Measurements from ENCODE around the gene NF1.
"Not testable (repeated sequence)": the region's sequence is repeated elsewhere in the genome, so short reads cannot be mapped to it uniquely, and the experiment has no call there.

NF1 gene

DNA sequence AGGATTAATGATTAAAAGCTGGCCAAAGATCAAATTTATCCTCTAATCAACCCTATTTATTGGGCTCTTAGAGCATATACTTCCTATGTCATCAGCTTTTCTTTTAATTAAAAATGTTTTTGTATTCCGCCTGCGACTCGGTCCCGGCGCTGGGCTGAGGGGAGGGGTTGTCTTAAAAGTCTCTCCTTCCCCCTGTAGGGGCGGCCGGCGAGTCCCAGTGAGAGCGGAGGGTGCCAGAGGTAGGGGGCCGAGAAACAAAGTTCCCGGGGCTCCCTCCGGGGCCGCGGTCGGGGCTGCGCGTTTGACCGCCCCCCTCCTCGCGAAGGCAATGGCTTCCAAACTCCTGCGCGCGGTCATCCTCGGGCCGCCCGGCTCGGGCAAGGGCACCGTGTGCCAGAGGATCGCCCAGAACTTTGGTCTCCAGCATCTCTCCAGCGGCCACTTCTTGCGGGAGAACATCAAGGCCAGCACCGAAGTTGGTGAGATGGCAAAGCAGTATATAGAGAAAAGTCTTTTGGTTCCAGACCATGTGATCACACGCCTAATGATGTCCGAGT lies 250.5 kb downstream of the NF1 start:
- not testable (repeated sequence) for DNase-seq

DNA sequence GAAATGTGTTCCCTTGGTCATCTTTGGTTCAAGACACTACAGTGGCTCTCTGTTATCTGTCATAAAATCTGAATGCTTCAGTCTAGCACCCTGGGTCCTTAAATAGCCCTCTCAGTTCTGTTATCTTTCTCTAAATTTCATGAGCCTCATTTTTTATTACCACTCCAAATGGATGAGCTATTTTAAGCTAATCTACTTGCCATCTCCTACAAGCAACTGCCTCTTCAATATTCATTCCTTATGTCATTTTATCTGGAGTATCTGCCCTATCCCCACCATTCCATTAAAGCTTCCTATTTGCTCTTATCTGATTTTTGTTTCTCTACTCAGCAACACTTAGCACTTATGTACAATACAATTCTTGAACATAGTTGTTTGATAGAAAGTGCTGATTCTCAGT lies 254.7 kb downstream of the NF1 start:
- DNase-seq = no peak

DNA sequence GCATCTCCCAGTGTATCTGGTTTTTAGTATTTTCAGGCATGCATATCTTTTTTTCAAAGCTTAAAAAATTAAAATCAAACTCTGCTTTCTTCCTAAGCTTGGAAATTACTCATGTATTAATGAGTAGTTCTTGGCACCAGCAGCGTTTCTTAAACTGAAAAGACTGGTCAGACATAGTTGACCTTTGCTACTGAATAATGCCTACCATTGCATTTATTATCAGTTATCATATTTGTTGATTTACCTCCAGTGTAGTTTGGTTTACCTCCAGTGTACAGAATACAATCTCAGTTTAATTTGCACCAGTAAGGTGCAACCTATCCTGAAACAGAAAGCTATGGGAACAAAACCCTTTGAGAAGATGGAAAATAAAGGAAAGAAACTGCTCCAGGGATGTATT lies 261.2 kb downstream of the NF1 start:
- no peak for DNase-seq

DNA sequence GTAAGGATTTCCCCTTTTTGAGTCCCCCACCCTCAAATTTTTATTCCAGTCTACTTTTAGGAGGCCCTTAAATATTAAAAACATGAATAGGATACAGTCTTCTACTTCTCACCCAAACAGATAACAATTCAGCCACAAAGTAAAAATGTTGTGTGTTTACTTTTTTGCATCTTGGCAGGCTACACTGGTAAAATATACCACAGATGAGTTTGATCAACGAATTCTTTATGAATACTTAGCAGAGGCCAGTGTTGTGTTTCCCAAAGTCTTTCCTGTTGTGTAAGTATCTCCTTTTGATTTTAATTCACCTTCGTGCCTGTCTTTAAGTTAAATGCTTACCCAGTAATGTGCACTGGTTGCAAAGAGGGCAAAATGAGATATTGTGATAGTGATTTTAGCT lies 262.3 kb downstream of the NF1 start:
- DNase-seq = no peak

DNA sequence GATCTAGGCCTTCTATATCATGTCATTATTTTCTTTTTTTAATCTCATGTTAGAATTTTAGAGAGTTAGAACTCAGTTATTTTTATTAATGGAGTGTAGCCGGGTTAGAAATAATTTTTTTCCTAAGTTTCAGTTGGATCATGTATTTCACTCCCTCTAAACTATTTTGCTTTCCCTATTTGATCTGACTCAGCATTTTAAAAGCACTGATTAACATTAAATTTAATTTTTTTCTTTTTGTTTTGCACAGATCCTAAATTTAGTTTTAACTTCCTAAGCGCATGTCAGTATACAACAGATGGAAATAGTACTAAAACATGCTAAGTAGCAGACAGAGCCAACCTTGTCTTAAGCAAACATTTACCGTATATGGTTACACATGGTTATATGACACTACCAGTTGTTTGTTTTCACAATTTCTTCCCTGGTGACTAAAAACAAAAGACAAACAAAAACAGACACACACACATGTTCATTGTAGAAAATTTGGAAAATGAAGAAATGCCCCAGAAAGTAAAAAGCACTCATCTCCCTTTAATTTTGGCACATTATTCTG lies 263.1 kb downstream of the NF1 start:
- DNase-seq = no peak

DNA sequence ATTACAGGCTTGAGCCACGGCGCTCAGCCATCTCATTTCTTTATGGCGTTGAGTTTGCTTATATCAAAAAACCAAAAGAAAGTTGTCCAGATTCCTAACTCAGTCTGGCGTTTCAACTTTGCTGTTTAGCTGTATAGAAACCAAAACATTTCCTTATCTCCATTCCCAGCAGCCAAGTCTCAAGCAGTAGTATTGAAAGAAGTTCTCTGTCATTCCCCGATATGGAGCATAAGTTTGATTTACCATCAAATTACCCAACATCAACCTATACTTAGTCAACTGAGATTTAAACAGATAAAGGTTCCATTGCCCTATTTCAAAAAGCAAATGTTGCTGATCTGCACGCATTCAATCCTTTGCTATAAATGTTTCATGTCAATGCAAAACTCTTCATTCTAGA lies 269.2 kb downstream of the NF1 start:
- DNase-seq = no peak

DNA sequence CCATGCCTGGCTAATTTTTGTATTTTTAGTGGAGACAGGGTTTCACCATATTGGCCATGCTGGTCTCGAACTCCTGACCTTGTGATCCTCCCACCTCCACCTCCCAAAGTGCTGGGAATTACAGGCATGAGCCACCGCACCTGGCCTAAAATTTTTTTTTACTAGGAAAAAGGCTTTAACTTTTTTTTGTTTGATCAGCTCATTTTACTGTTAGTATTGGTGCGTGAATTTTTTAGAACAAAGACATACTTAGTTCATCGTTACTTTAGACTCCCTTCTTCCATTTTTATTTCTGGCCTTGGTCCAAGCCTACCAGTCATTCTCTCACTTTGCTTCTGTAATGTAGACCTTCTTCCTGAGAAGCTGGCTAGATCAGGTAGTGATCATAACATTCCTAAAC lies 271.3 kb downstream of the NF1 start:
- DNase-seq = no peak

DNA sequence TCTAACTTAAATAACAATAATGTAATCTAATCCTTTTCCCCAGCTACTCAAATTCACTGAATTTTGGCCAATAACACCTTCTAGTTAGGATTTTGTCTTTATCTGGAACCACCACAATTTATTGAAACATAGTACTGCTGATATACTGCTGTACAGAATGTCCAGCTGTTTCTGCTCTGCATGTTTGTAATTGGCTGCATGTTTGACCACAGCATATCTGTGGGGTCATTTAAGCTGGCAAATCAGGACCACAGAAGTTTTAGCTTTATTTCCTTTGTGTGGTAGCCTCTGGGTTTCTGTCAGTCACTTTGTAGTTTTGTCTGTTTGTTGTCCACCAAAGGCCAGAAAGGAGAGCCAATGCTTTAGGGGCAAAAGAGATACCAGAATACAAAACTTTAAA lies 274.5 kb downstream of the NF1 start:
- no peak for DNase-seq

DNA sequence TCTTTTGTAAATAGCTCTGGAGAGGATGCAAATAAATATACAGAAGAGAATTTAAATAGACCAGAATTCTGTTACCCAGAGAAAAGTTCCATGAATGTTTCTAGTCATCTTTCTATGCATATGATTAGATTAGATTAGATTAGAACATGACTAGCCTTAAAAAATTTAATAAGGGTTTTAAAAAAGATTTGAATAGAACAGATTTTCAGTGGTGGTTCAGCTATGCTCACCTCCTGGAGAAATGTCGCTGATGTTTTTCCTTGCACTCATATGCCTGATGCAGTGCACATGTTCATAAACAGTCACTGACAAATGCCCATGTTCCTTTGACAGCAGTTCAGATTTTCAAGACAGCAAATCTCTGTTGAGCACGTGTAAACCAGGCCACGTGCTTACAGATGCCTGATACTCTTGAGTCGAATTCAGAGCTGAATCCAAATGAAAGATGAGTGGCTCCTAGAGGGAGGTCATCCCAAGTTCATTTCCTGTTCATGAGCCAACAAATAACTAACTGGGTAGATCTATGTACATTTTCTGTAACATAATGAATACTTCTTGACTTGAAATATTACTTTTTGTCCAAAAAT lies 276.8 kb downstream of the NF1 start:
- DNase-seq = no peak

DNA sequence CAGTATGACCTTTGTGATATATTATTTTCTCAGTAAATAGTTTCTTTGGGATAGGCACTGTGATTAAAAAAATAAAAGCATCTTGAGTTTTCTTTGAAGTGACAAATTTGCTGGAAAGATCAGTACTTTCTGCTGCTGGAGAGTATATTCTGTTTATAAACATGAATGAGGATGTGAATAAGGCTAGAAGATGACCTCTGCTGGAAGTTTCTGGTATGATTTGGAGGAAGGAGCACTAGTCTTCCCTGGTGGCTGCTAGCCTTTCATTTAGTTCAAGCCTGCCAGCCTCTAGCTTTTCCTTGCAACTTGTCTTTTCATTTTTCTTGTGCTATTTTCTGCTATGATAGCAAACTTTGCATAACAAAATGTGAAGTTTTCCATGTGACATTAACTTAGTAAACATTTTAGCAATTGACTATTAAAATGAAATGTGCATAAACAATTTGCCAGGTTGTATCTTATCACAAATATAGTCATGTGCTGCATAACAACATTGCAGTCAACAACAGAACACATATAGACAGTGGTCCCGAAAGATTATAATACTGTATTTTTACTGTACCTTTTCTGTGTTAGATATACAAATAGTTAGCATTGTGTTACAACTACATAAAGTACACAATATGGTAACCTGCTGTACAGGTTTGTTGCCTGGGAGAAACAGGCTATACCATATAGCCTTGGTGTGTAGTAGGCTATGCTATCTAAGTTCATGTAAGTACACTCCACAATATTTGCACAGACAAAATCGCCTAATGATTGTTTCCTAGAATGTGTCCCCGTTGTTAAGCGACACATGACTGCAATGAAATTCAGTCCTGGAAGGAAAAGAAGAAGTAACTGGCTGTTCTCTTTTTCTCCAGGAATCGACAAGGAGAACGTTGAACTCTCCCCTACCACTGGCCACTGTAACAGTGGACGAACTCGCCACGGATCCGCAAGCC lies 278.6 kb downstream of the NF1 start:
- DNase-seq = no peak

DNA sequence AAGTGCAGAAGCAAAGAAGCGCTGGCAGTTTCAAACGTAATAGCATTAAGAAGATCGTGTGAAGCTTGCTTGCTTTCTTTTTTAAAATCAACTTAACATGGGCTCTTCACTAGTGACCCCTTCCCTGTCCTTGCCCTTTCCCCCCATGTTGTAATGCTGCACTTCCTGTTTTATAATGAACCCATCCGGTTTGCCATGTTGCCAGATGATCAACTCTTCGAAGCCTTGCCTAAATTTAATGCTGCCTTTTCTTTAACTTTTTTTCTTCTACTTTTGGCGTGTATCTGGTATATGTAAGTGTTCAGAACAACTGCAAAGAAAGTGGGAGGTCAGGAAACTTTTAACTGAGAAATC lies 279.3 kb downstream of the NF1 start:
- DNase-seq = no peak

DNA sequence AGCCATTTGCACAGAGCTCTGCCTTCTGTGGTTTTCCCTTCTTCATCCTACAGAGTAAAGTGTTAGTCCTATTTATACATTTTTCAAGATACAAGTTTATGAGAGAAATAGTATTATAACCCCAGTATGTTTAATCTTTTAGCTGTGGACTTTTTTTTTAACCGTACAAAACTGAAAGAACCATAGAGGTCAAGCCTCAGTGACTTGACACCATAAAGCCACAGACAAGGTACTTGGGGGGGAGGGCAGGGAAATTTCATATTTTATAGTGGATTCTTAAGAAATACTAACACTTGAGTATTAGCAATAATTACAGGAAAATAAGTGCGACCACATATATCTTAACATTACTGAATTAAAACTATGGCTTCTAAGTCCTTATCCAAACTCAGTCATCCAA lies 279.7 kb downstream of the NF1 start:
- DNase-seq = no peak

DNA sequence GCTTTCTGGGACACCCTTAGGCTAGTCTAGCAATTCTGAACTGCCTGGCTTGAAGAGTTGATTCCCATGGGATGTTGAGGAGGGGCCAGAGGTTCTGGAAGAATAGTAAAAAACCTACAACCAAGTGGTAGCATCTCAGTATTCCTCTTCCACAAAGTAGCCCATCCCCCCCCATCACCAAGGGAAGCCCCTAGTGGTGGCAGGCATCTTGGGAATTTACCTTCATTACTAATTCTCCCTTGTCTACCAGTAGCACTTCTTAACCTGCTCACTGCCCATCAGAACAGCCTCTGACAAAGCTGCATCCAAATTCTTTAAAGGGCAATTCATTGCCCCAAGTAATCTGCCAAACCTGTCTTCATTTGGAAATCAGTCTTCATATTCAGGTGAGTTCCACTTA lies 283.9 kb downstream of the NF1 start:
- DNase-seq = no peak

DNA sequence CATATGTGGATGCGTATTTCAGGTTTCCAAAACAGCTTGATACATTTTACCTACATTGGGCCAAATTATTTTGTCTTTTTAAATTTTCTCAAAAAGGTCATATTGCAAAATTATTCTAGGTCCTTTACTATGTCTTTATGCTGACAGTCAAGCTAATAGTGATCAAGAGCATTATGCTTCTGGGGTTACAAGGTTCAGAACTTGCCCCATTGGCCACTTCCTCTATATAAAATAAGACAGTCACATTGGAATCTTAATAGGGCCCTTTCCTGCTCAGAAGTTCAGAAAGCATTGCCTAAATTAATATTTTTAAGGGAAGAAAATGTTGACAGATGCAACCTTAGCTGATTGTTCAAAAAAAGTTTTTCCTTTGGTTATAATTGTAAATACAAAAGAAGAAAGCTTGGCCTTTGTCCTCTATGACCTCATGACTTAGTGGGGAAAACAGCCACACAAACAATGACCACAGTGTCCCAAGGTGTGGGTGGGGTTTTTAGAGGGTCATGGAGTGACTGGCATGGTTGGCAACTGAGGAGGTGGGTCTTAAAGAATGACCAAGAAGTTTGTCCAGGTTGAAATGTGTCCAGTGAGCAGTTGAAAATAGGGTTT lies 284.9 kb downstream of the NF1 start:
- no peak for DNase-seq

DNA sequence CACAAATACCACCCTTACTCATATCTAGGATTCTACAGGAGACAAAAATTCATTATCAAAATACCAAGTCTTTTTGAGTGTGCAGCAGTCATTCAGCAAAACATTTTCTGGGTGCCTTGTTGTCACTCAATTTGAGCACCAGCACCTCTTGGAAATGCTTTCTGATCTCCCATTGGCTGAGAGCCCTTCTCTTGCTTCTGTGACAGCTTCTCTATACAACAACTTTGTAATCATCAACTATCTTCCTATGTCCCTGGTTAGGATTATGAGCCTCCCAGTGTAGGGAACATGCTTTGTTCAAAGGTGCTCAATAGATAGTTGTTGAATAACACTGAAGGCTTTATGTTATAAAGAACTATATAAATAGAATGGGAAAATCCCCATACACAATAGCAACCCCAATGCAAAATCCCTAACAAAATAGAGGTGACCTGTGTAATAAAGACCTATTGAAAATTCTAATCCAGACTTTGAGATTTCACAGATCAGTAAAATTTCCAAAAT lies 286.4 kb downstream of the NF1 start:
- DNase-seq = no peak

DNA sequence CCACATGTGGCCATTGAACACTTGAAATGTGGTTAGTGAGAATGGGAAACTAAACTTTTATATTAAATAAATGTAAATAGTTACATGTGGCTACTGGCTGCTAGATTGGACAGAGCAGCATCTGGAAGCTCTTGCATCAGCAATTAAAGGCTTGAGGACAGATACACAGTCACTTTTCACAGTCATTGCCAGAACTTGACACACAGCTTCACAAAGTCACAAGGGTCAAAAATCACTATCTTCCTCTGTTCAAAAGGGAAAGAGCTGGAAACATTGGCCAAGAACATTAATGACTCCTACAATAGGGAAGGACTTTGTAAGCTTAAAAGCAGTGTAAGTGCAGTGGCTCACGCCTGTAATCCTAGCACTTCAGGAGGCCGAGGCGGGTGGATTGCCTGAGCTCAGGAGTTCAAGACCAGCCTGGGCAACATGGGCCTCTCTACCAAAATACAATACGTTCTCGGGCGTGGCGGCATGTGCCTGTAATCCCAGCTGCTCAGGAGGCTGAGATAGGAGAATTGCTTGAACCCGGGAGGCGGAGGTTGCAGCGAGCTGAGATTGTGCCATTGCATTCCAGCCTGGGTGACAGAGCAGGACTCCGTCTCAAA lies 288.0 kb downstream of the NF1 start:
- DNase-seq = not testable (repeated sequence)

DNA sequence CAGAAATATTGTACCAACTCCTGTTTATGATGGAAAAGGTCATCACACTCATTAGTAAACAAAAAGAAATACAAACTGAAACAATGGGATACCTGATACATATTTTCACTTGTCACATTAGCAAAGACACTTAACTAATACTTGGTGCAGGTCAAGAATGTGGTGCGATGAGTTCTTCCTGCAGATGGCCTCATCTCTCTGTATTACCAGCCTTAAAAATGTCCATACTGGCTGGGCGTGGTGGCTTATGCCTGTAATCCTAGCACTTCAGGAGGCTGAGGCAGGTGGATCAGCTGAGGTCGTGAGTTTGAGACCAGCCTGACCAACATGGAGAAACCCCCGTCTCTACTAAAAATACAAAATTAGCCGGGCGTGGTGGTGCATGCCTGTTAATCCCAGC lies 288.7 kb downstream of the NF1 start:
- not testable (repeated sequence) for DNase-seq

DNA sequence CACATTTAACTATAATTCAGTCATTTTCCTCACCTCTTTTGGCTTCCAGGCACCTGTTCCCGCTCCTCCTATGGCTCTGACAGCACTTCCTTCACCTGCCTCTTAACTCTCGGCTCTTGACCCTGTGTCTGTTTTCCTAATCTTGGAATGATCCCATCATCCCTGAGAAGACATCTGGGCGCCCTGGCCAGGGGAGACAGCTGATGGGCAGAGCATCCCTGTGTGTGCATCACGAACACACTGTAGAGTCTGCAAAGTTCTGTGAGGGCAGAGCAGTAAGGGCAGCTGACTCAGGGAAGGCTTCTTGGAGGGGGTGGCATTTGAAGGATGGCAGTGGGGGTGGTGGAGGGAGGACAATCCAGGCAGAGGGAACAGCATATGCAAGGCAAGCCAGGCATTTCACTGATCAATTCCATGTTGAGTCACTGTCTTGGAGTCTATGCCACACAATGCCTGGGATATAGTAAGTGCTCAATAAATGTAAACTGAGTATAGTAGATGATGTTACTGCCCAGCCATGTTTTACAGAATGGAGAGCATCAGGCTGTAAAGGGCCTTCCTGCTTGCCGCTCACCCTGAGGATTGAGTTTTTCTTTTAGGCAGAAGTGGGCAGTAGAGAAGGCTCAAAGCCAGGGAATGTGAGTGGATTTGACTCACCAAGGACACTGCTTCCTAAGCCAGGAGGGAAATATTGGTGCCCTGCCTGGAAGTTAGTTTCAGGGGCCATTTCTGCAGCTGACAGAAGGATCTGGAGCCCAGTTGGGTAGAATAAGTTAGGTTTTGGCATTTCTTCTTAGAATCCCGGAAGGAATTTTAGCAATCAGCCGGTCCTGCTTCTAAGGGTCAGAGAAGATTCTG lies 290.9 kb downstream of the NF1 start:
- DNase-seq = no peak

DNA sequence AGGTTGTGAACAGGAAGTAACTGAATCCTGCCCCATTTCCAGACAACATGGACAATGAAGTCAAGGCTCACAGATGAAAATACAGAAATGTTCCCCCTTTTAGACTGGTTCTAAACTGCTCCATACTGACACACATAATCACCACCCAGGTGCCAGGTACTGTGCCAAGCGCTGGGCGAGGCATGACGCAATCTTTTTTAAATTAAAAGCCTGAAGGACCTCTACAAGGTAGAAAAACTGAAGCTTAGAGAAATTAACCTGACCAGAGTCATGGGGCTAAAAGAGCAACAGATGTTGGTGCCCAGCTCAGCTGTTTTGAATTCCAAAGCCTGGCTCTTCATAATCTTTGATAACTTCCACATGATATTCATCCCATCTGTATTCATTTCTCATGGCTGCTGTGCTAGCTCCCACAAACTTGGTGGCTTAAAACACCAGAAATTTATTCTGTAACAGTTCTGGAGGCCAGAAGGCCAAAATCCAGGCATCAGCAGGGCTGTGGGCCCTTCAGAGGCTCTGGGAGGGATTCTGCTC lies 291.8 kb downstream of the NF1 start:
- no peak for DNase-seq

DNA sequence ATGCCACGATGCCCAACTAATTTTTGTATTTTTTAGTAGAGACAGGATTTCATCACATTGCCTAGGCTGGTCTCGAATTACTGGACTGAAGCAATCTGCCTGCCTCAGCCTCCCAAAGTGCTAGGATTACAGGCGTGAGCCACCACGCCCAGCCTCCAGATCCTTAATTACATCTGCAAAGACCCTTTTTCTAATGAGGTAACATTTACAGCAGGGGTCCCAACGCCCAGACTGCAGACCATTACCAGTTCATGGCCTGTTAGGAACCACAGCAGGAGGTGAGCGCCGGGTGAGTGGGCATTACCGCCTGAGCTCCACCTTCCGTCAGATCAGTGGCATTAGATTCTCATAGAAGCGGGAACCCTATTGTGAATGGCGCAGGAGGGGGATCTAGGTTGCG lies 292.7 kb downstream of the NF1 start:
- DNase-seq = no peak

DNA sequence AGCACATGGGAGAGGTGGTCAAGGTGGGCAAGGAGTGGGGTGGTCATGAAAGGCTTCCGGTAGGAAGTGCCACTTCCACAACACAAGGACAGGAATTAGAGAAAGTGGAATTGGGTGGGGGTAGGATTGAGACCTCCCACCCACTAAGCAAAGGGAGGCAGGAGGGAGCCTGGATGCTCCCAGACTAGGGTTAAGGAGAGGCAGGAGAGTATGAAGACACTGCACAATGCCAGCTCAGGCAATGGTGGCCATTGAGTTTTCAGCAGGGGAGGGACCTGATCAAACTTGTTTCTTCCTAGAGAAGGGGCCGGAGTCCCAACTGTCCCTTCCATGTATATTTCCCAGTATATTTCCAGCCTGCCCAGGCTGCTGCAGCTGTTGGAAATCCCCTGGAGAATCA lies 293.6 kb downstream of the NF1 start:
- no peak for DNase-seq
